GM19324 (cell line): Measurements from ENCODE around the gene INTS7.
A peak's percentile ranks its signal among the peaks of the same experiment; 100 is the strongest.
"Not testable (repeated sequence)": the region's sequence is repeated elsewhere in the genome, so short reads cannot be mapped to it uniquely, and the experiment has no call there.

Experiments used
- ATAC-seq: cut with Tn5 transposase; IDR thresholded peaks from one replicate; pipeline ENCODE4 v1.9.1; 2021; ENCODE audit warnings: mild to moderate bottlenecking, moderate library complexity; ENCODE audit not compliant: unreplicated experiment, low FRiP score

Gene INTS7

GRCh38 chr1:211937422-211937821, 97.9 kb downstream of the INTS7 start:
- ATAC-seq: not testable (repeated sequence)

- peak; percentile 61 for ATAC-seq
These were observed 99.8 kb downstream of the INTS7 start for GRCh38 chr1:211935448-211935970.

- no peak for ATAC-seq
These were observed 101.2 kb downstream of the INTS7 start for GRCh38 chr1:211933946-211934714.

GRCh38 chr1:211932933-211933254, 102.5 kb downstream of the INTS7 start:
- ATAC-seq: no peak

GRCh38 chr1:211932231-211932932, 103.0 kb downstream of the INTS7 start:
- no peak for ATAC-seq

GRCh38 chr1:211929683-211930082, 105.7 kb downstream of the INTS7 start:
- no peak for ATAC-seq

GRCh38 chr1:211928993-211929637, 106.2 kb downstream of the INTS7 start:
- ATAC-seq: no peak

GRCh38 chr1:211928290-211928801, 107.0 kb downstream of the INTS7 start:
- no peak for ATAC-seq

- ATAC-seq: no peak
These were observed 110.3 kb downstream of the INTS7 start for GRCh38 chr1:211925016-211925415.

- no peak for ATAC-seq
These were observed 111.1 kb downstream of the INTS7 start for GRCh38 chr1:211924256-211924655.

GRCh38 chr1:211923095-211923494, 112.3 kb downstream of the INTS7 start:
- no peak for ATAC-seq

GRCh38 chr1:211921579-211922095, 113.7 kb downstream of the INTS7 start:
- no peak for ATAC-seq

- no peak for ATAC-seq
These were observed 114.6 kb downstream of the INTS7 start for GRCh38 chr1:211920602-211921226.

GRCh38 chr1:211920141-211920572, 115.2 kb downstream of the INTS7 start:
- no peak for ATAC-seq

GRCh38 chr1:211918843-211919414, 116.4 kb downstream of the INTS7 start:
- no peak for ATAC-seq

- ATAC-seq: not testable (repeated sequence)
These were observed 118.9 kb downstream of the INTS7 start for GRCh38 chr1:211916458-211916857.

GRCh38 chr1:211915924-211916323, 119.4 kb downstream of the INTS7 start:
- ATAC-seq: no peak

- ATAC-seq: no peak
These were observed 122.4 kb downstream of the INTS7 start for GRCh38 chr1:211912844-211913432.

GRCh38 chr1:211912038-211912437, 123.3 kb downstream of the INTS7 start:
- no peak for ATAC-seq
